Liver (tissue), 9 donors: ENCODE data around the gene JPH3. TPM values are rescaled to one million over a fixed set of nuclear protein-coding genes. Genes with fewer than 3 reads are reported as not detected.

Experiments
- DNase-seq: peaks from one replicate; pipeline ENCODE4 v3.0.0-alpha.2; 2017; ENCODE audit warnings: low spot score
- H3K27ac ChIP-seq, 2 donors: one replicate each; pipeline ENCODE4 v1.7.0; 2013; ENCODE audit warnings: inconsistent platforms in 2 of 2, low read length in 2 of 2, control low read depth in 1 of 2, low read depth in 1 of 2, mild to moderate bottlenecking in 1 of 2
- H3K27me3 ChIP-seq, 4 donors: one replicate each; pipeline versions ENCODE4 v1.6.1 to v1.7.0; 2013; ENCODE audit warnings: low read length in 3 of 4, inconsistent platforms in 1 of 4, mild to moderate bottlenecking in 1 of 4, moderate library complexity in 1 of 4; ENCODE audit not compliant: control insufficient read depth in 4 of 4, insufficient read depth in 4 of 4
- H3K36me3 ChIP-seq, 4 donors: one replicate each; pipeline versions ENCODE4 v1.6.1 to v1.7.0; 2013; ENCODE audit warnings: low read length in 3 of 4, mild to moderate bottlenecking in 3 of 4, low read depth in 1 of 4, moderate library complexity in 1 of 4; ENCODE audit not compliant: control insufficient read depth in 4 of 4, insufficient read depth in 3 of 4
- H3K4me1 ChIP-seq, 4 donors: one replicate each; pipeline versions ENCODE4 v1.6.1 to v1.7.0; 2013; ENCODE audit warnings: low read length in 3 of 4, mild to moderate bottlenecking in 3 of 4, moderate library complexity in 1 of 4; ENCODE audit not compliant: control insufficient read depth in 4 of 4, insufficient read depth in 4 of 4
- H3K4me3 ChIP-seq, 3 donors: one replicate each; pipeline versions ENCODE4 v1.6.1 to v1.7.0; 2013; ENCODE audit warnings: low read length in 3 of 3, control low read depth in 1 of 3, low read depth in 1 of 3, mild to moderate bottlenecking in 1 of 3
- H3K9ac ChIP-seq, 2 donors: one replicate each; pipeline ENCODE4 v1.7.0; 2013; ENCODE audit warnings: low read length in 2 of 2, mild to moderate bottlenecking in 2 of 2, moderate library complexity in 2 of 2, control low read depth in 1 of 2, low read depth in 1 of 2
- H3K9me3 ChIP-seq, 4 donors: one replicate each; pipeline versions ENCODE4 v1.6.1 to v1.7.0; 2013; ENCODE audit warnings: low read length in 3 of 4; ENCODE audit not compliant: control insufficient read depth in 4 of 4
- EGR1 ChIP-seq, 2 donors: IDR thresholded peaks; 2 replicates each; pipeline ENCODE4 v1.6.1; 2016 to 2018; ENCODE audit warnings: antibody characterized with exemption in 2 of 2, low read depth in 2 of 2
- FOXA1 ChIP-seq: IDR thresholded peaks from 2 replicates; pipeline ENCODE4 v1.6.1; 2016; ENCODE audit warnings: antibody characterized with exemption
- GABPA ChIP-seq, 2 donors: IDR thresholded peaks in 1 of 2; conservative IDR thresholded peaks in 1 of 2; 2 replicates each; pipeline ENCODE4 v1.6.1; 2016; ENCODE audit warnings: antibody characterized with exemption in 2 of 2, mild to moderate bottlenecking in 1 of 2, moderate library complexity in 1 of 2
- HNF4A ChIP-seq, 2 donors: conservative IDR thresholded peaks; 2 replicates each; pipeline ENCODE4 v1.6.1; 2016; ENCODE audit warnings: antibody characterized with exemption in 2 of 2, mild to moderate bottlenecking in 2 of 2
- NR2F2 ChIP-seq: IDR thresholded peaks from 2 replicates; pipeline ENCODE4 v1.6.1; 2016; ENCODE audit warnings: antibody characterized with exemption
- RAD21 ChIP-seq, 2 donors: IDR thresholded peaks; 2 replicates each; pipeline ENCODE4 v1.6.1; 2016; ENCODE audit warnings: antibody characterized with exemption in 2 of 2, mild to moderate bottlenecking in 2 of 2
- RXRA ChIP-seq, 2 donors: IDR thresholded peaks; 2 replicates each; pipeline ENCODE4 v1.6.1; 2017 to 2018; ENCODE audit warnings: antibody characterized with exemption in 2 of 2, mild to moderate bottlenecking in 1 of 2
- SP1 ChIP-seq: IDR thresholded peaks from 2 replicates; pipeline ENCODE4 v1.6.1; 2018; ENCODE audit warnings: antibody characterized with exemption, mild to moderate bottlenecking
- TAF1 ChIP-seq: conservative IDR thresholded peaks from 2 replicates; pipeline ENCODE4 v1.6.1; 2016; ENCODE audit warnings: antibody characterized with exemption, mild to moderate bottlenecking
- YY1 ChIP-seq: IDR thresholded peaks from 2 replicates; pipeline ENCODE4 v1.6.1; 2016; ENCODE audit warnings: antibody characterized with exemption, mild to moderate bottlenecking
- WGBS: extraction: QIAGEN DNeasy Blood & Tissue Kit; methylation state at CpG from one replicate; pipeline ENCODE4 v1.1.7; 2013; 5-methylcytosine and 5-hydroxymethylcytosine counted together
- polyA plus RNA-seq, 2 donors: library from polyadenylated mRNA; stranded (reverse) in 1 of 2; unstranded in 1 of 2; fragments of 200-250 nt in 1 of 2; fragments of >200 nt in 1 of 2; fragmentation: Nextera tagmentation in 1 of 2; extraction: Ambion mirVana in 1 of 2; gene quantifications; one replicate each; pipeline versions ENCODE4 v1.2.1 to v1.2.3, GENCODE V29; 2013 to 2015
- total RNA-seq, 2 donors: library from RNA; depleted of rRNA; stranded (reverse); fragments of >200 nt; gene quantifications; one replicate each; pipeline ENCODE4 v1.2.3, GENCODE V29; 2014
- TF ChIP-seq, protein P1 (sequence below): IDR thresholded peaks from 2 replicates; pipeline ENCODE4 v1.6.1; 2016; ENCODE audit warnings: antibody characterized with exemption
- TF ChIP-seq, protein P2 (sequence below): IDR thresholded peaks from 2 replicates; pipeline ENCODE4 v1.6.1; 2016; ENCODE audit warnings: antibody characterized with exemption
- donor health status: healthy.
- donor health status: healthy.
- donor health status: healthy.
- donor health status: healthy.
- donor health status: healthy.

Gene JPH3
- total and polyA plus RNA-seq, 4 donors, result under 0.01 to 0.09 (median 0.04) TPM

DNA sequence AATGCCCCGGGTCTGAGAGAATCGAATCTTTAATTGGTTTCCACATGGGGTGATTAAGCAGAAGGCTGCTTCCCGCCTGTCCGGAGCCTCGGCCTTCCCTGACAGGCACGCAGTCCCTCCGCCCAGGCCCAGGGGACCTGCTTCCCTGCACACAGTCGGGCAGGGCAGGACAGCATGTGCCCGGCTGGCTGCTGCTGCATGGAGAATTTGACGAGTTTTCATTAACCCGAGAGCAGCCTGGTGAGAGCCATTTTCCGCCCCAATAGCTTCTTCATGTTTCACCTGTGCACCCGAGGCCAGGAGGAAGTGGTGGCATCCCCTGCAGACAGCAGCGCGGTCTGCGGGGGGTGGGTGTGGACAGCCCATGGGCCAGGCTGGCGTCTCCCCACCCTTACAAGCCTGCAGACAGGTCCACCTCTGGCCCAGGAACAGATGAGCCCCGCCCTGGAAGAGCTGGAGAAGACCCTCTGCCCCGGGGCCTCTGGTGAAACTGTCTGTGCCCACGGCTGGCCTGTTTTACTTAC is 96.4 kb downstream of the JPH3 start:
- no peak for DNase-seq
- Histone ChIP-seq H3K4me1 (peaks cover 0 to 5% (median 1%) of the 10 kb centered on the region in 4 donors), H3K27ac (no peak overlapping the region), H3K27me3 (no peaks in the 10 kb centered on the region), H3K36me3 (peaks cover 0 to 13% (median 7%) of the 10 kb centered on the region in 4 donors), H3K9me3 (no peaks in the 10 kb centered on the region), H3K4me3 (no peak overlapping the region), H3K9ac (no peak overlapping the region)
- 90% methylated on average over 20 of the region's 20 CpGs for WGBS
- TF ChIP-seq FOXA1 (no peak), HNF4A (conservative IDR thresholded peaks at IDR 0.05) (no peak), YY1 (no peak), RXRA (IDR thresholded peaks at IDR 0.05) (no peak), RAD21 (IDR thresholded peaks at IDR 0.05) (no peak), NR2F2 (no peak)
- TF ChIP-seq, protein P1, sequence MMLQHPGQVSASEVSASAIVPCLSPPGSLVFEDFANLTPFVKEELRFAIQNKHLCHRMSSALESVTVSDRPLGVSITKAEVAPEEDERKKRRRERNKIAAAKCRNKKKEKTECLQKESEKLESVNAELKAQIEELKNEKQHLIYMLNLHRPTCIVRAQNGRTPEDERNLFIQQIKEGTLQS, result no peak

DNA sequence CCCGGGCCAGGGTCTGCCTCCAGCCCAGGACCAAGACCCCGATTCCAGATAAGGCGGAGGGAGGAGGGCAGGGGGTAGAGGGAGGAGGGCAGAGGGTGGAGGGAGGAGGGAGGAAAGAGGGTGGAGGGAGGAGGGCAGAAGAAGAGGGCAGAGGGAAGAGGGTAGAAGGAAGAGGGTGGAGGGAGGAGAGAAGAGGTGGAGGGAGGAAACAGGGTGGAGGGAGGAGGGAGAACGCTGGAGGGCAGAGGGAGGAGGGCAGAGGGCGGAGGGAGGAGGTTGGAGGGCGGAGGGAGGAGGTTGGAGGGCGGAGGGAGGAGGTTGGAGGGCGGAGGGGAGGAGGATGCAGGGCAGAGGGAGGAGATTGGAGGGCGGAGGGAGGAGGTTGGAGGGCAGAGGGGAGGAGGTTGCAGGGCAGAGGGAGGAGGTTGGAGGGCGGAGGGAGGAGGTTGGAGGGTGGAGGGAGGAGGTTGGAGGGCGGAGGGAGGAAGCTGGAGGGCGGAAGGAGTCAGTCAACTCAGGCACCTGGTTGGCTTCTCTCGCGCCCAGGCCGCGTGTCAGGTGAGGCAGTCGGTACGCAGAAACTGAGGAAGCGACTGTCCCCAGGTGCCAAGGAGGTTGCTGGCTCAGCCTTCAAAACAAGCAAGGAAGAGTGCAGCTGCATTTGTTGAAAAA is 98.2 kb downstream of the JPH3 start:
- Histone ChIP-seq H3K4me3 (no peak overlapping the region), H3K36me3 (peaks cover 0 to 16% (median 9%) of the 10 kb centered on the region in 4 donors), H3K4me1 (peaks cover 0 to 5% (median 2%) of the 10 kb centered on the region in 4 donors), H3K27ac (no peak overlapping the region), H3K9ac (no peak overlapping the region), H3K27me3 (no peaks in the 10 kb centered on the region), H3K9me3 (no peaks in the 10 kb centered on the region)
- no peak for DNase-seq
- TF ChIP-seq, protein P2, sequence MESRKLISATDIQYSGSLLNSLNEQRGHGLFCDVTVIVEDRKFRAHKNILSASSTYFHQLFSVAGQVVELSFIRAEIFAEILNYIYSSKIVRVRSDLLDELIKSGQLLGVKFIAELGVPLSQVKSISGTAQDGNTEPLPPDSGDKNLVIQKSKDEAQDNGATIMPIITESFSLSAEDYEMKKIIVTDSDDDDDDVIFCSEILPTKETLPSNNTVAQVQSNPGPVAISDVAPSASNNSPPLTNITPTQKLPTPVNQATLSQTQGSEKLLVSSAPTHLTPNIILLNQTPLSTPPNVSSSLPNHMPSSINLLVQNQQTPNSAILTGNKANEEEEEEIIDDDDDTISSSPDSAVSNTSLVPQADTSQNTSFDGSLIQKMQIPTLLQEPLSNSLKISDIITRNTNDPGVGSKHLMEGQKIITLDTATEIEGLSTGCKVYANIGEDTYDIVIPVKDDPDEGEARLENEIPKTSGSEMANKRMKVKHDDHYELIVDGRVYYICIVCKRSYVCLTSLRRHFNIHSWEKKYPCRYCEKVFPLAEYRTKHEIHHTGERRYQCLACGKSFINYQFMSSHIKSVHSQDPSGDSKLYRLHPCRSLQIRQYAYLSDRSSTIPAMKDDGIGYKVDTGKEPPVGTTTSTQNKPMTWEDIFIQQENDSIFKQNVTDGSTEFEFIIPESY, result no peak
- TF ChIP-seq GABPA (IDR thresholded peaks at IDR 0.05 in 1 of 2, conservative IDR thresholded peaks at IDR 0.05 in 1 of 2), result no peak
- no peak for TF ChIP-seq EGR1 (IDR thresholded peaks at IDR 0.05; ENCODE audit: low read depth in 2 of 2)
- no peak for TF ChIP-seq RAD21 (IDR thresholded peaks at IDR 0.05)
- TF ChIP-seq RXRA (IDR thresholded peaks at IDR 0.05), result no peak
- no peak for TF ChIP-seq HNF4A (conservative IDR thresholded peaks at IDR 0.05)
- no peak for TF ChIP-seq SP1
- TF ChIP-seq TAF1, result no peak
- no peak for TF ChIP-seq NR2F2
- TF ChIP-seq YY1, result no peak
- TF ChIP-seq, protein P1, result no peak
- WGBS, result 92% methylated on average over 19 of the region's 19 CpGs

DNA sequence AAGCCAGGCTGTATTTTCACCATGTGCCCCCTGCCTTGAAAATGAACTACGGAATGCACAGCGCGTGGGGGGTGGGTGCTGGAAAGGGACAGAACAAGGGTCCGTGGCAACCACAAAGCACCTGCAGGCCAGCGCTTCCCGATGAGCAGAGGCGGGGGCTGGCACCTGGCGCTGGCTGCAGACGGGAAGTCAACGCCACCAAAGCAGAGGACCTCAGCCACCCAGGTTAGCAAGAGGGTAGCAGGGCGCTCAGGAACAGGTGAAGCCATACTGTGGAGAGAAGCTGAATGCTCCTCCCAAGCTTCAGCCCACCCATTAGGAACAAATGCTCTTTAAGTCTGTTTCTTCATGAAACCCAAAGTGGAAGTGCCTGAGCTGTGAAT is 98.8 kb downstream of the JPH3 start:
- Histone ChIP-seq H3K4me1 (peaks cover 0 to 5% (median 2%) of the 10 kb centered on the region in 4 donors), H3K4me3 (no peak overlapping the region), H3K27me3 (no peaks in the 10 kb centered on the region), H3K9ac (no peak overlapping the region), H3K36me3 (peaks cover 0 to 14% (median 8%) of the 10 kb centered on the region in 4 donors), H3K9me3 (no peaks in the 10 kb centered on the region), H3K27ac (no peak overlapping the region)
- DNase-seq, result no peak
- WGBS, result 92% methylated on average over 11 of the region's 11 CpGs
- TF ChIP-seq SP1, result no peak
